GM19397 (cell line): ENCODE measurements around the gene NEUROG2.

ENCODE experiments used
- ATAC-seq: cut with Tn5 transposase; IDR thresholded peaks from one replicate; pipeline ENCODE4 v1.9.1; 2021; ENCODE audit warnings: mild to moderate bottlenecking, moderate library complexity; ENCODE audit not compliant: unreplicated experiment

Gene NEUROG2

DNA sequence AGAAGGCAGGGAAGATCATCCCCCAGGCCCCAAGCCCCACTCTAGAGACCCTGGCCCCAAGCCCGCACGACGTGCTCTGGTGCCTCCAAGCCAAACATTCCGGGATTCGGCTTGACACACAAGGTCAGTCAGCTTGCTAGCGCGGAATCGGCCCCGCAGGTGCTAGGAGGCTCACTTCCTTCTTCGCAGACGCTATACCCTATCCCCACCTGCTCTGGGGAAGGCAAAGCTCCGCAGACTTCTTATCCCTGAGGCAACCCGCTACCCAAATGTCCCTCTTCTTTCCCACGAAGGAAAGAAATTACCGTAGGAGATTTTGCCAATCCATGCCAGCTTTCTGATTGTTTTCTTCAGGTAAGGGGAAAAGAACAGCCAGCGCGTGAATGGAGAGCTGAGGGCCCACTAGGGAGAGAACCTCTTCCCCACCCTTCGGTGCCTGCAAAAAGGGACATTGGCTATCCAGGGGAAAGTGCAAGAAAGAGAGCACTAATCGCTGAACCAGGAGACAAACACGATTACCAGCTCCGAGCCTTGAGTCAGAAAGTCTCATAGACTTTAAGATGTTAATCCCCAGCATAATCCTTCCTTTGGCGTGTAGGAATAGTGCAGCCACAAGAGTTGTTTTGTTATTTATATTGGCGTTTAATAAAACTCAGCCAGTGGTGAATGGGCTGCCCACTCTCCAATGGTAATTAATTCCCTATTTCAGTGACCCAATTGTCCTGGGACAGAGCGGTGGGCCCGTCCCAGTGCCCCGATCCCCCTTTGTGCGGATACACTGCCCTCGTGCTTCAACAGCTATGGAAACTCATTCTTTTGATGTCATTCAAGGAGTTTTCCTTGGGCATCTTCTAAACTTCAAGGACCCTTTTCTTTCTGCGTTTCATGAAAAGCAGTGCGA is 5.4 kb upstream of the NEUROG2 start:
- no peak for ATAC-seq

DNA sequence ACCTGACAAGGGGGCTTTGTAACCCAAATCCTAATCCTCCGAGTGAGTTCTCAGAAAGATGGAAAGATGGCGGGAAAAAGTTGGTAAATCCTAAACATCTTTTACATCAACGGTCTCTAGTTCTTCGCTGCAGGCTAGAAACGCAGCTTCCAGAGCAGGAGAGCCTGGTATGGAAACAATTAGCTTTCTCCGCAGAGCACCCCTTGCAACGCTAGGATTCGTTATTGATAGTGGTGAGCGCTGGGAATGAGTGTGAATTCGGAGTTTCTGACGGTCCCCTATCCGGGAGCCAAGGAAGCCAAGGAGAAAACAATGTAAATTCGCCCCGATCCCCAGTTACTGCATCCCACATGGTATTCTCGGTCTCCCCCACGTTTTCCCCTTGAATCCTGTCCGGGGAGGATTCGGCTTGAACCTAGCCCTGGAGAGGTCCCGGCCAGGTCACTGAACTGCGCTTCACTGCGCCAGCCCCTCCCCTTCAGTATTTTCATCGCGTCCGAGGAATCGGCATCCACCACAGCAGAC is 4.7 kb upstream of the NEUROG2 start:
- ATAC-seq: no peak

GRCh38 chr4:112519689-112520597 is 4.0 kb upstream of the NEUROG2 start:
- ATAC-seq: no peak

- ATAC-seq: no peak
Observed at GRCh38 chr4:112518675-112519074, 2.7 kb upstream of the NEUROG2 start.

DNA sequence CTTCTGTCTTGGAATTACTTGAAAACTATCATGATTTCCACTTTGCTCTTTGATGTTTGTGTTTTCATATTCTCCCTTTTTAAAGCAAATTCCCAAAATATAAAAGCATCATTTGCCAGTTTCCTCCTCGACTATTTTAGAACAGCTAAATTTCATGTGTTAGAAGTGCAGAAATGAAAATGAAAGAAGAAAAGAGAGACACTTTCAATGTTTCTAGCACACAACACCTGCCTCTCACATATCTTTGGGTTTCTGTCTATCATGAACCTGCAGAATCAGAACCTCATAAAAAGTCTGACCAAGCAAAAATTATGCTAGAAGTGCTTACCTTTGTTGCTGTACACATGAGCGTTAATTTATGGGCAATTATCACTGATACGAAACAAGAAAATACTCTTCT is 1.9 kb upstream of the NEUROG2 start:
- no peak for ATAC-seq

- ATAC-seq: peak; percentile 20
Observed at GRCh38 chr4:112517067-112517634, 1.2 kb upstream of the NEUROG2 start.

DNA sequence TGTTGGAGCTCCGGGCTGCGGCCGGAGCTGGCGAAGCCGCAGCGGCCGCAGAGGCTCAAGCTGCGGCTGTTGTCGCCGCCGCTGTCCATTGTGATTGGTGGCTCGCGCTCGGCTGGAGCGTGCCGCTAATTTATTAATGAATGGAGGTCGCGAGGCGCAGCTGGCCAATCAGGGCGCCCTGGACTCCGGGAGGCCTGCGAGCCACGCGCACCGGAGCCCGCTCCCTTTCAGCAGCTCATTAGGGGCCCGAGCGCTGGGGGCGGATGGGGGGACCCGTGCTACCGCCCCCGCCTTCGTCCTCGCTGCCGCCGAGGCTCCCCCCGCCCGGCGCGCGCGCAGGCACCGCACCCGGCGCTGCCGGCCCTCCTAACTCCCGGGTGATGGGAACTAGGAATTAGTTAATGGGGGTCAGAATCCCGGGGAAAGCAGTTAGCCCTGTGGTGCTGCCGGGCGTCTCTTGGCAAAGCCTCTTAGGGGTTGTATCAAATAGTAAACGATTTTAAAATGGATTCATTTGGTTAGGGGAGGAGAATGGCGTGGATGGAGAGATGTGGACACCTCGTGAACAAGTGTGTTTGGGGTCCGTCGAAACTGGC is 589 bp upstream of the NEUROG2 start:
- peak; percentile 37 for ATAC-seq

DNA sequence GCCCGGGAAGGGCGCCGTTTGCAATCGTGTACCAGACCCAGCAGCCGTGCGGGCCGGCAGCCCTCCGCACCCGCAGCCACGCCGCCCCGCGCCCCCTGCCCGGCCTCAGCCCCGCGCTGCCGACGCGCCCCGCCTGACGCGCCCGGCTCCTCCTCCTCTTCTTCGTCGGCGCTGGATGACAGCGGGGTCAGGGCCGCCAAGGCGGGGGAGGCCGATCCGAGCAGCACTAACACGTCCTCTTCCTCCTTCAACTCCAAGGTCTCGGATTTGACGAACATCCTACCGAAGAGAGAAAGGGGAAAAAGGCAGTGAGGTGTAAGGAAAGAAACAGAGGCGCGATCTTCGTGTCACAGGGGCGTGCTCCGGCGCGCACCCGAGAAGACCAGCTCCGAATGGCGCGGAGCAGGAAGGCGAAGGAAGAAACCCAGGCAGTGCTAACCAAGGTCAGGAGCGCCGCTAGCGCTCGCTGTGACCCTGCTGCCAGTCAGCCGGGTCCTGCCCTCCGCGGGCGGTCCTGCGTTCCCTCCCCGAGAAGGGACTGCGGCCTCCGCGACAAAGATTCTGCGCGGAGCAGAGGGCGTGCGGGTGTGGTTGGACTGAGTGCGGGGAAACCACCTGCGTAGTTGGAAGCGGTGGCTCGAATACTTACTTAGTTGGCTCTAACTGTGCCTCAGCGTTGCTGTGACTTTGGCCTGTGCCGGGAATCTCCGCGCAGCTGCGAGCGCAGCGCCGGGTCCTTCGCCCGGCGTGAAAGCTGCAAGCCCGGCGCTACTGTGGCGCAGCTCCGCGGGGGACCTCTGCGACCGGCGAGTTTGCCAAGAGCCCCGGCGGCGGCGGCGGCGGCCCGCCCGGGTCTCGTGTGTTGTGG is 548 bp downstream of the NEUROG2 start:
- peak; percentile 29 for ATAC-seq

GRCh38 chr4:112514647-112515197 is 1.3 kb downstream of the NEUROG2 start:
- ATAC-seq: peak; percentile 14

- peak; percentile 3 for ATAC-seq
Observed at GRCh38 chr4:112513971-112514646, 1.9 kb downstream of the NEUROG2 start.

GRCh38 chr4:112511803-112512118 is 4.2 kb downstream of the NEUROG2 start:
- no peak for ATAC-seq

GRCh38 chr4:112511093-112511802 is 4.7 kb downstream of the NEUROG2 start:
- ATAC-seq: no peak

DNA sequence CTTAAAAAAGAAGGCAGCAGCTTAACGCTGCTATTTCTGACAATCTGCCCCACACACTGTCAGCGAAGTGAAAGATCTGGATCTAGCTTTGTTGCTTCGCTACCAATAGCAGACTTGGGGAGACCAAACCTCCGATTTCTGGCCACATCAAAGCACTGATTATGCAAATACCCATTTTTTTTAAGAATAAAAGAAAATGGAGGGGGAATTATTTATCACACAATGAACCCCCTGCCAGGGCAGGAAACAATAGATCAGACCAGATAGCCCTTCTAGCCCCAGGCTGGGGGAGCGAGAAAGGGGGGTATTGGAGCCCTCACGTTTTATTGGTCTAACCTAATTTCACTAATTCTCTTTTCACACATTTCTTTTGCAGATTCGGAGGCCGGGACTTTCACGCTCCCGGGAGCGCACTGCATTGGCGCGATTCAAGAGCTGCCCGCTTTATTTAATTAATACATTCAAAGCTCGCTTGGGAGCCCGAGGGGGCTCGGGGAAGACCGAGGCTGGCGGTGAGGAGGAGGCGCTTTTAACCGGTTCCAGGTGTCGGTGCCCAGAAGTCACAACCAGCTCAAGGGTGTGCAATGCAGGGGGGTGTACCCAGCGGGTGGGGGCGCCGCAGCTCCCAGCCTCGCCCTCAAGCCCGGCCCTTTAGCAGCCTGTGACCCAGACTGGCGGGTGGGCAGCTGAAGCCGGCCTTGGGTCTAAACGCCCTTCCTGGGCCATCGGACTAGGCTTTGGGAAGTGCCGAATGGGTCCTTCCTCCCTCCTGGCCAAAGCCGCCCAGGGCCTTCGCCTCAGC is 5.5 kb downstream of the NEUROG2 start:
- no peak for ATAC-seq

- no peak for ATAC-seq
Observed at GRCh38 chr4:112509243-112510141, 6.5 kb downstream of the NEUROG2 start.

- ATAC-seq: no peak
Observed at GRCh38 chr4:112508356-112508755, 7.6 kb downstream of the NEUROG2 start.

GRCh38 chr4:112504807-112505206 is 11.2 kb downstream of the NEUROG2 start:
- no peak for ATAC-seq

DNA sequence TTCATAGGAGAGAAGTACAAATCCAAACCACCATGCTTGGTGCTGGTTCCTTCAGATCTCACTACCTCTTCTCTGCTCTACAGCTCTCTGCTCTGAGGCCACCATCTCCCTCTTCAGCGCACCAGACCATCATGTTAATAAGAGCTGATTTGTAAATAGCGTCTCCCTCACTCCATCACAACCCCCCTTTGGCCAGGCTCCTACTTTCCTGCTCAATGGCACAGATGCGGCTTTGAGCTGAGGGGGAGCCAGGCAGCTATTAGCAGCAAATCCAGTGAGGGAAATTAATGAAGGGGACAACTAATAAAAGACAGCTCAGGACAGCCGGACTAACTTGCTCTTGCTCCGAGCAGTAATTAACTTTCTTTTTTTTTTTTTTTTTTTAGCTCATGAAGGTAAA is 13.1 kb downstream of the NEUROG2 start:
- ATAC-seq: no peak
